ENCODE results near the gene KCNQ1OT1.

The KCNQ1OT1 gene

DNA sequence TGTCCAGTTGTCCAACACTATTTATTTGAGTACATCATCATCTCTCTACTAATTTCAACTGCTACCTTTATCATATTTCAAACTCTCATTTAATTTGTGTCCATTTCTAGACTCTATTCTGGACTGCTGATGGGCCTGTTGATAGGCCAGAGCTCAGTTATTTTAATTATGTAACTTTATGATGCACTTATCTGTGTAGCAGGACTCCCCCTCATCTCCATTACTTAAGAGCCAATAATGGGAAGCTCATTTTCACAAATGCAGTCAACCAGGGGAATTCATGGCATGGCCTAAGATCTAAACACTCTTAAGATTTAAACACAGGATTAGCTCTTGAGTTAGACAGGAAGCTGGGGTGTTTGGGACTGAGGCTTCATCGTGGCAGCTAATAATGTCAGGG lies 21.4 kb downstream of the KCNQ1OT1 start:
- Histone ChIP-seq H3K9ac (ENCODE audit: low read length) (no peak overlapping the region), H3K9me3 (ENCODE audit: control insufficient read depth, insufficient read depth, low read depth, low read length) (no peaks in the 10 kb centered on the region), H3K4me1 (ENCODE audit: control insufficient read depth, insufficient read depth, low read length) (peaks cover 12% of the 10 kb centered on the region), H3K27me3 (ENCODE audit: control insufficient read depth, insufficient read depth, low read length) (no peaks in the 10 kb centered on the region), H3K4me3 (ENCODE audit: low read depth, low read length) (no peak overlapping the region), H3K27ac (ENCODE audit: low read depth, low read length) (no peak overlapping the region), H3K36me3 (ENCODE audit: control insufficient read depth, insufficient read depth, low read length) (no peaks in the 10 kb centered on the region)

DNA sequence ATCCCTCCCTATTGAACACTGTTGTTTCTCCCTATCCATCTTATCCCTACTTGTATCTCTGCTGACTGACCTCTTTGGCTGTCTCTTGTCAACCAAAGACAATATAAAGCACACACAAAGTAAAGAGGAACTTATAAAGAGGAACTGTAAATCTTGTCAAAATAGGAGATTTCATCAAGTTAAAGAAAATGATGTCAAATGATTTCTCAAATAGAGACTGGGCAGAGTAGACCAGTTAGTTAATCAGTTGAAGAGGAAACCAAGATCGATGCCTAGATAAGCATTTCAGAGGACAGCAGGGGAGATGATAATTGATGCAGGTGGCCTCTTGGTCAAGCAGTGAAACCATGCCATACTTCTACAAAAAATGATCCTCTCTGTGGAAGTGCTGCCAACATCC lies 22.7 kb downstream of the KCNQ1OT1 start:
- Histone ChIP-seq H3K9ac (ENCODE audit: low read length) (no peak overlapping the region), H3K36me3 (ENCODE audit: control insufficient read depth, insufficient read depth, low read length) (no peaks in the 10 kb centered on the region), H3K27me3 (ENCODE audit: control insufficient read depth, insufficient read depth, low read length) (no peaks in the 10 kb centered on the region), H3K4me1 (ENCODE audit: control insufficient read depth, insufficient read depth, low read length) (peaks cover 5% of the 10 kb centered on the region), H3K4me3 (ENCODE audit: low read depth, low read length) (no peak overlapping the region), H3K27ac (ENCODE audit: low read depth, low read length) (no peak overlapping the region), H3K9me3 (ENCODE audit: control insufficient read depth, insufficient read depth, low read depth, low read length) (no peaks in the 10 kb centered on the region)

DNA sequence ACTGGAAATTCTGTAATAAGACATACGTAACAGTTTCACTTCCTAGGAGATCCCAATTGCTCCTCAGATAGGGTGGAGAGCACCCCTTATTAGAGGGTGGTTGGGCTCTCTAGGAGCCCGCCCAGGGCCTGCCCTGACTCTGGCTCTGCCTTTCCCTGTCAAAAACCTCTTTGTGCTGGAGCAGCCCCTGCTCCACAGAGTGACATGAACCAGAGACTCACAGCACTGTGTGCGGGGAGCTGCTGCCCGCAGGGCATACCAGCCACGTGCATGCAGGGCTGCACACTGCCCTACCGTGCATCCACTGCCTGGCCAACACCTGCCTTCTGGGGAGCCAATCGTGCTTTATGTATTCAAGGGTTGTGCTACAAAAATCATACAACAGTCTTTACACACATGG lies 24.3 kb downstream of the KCNQ1OT1 start:
- no peak overlapping the region for H3K27ac ChIP-seq (ENCODE audit: low read depth, low read length)

DNA sequence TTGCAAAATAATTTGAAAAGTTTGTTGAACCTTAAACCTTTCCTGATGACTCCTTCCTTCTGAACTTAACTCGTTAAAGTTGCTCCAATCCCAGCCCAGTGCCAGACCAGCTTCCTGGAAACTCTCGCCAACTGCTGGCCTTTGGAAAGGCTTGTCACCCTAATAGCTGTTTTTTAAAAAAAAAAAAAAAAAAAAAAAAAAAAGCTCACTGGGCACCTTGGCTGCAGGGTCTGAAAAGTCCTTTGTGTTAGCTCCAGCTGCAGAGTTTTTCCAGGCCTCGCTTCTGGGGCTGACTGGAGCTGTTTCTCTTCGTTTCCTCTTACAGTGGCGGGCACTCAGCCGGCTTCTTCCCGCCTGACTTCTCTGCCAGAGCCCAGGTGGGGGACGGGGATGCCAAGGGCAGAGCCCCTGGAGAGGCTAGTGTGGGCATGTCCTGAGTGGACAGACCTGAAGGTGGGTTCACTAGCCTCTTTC lies 25.1 kb downstream of the KCNQ1OT1 start:
- no peaks in the 10 kb centered on the region for H3K36me3 ChIP-seq (ENCODE audit: control insufficient read depth, insufficient read depth, low read length)

More for the DNA sequence above, 24.3 kb downstream of the KCNQ1OT1 start:
- peaks cover 5% of the 10 kb centered on the region for H3K4me1 ChIP-seq (ENCODE audit: control insufficient read depth, insufficient read depth, low read length)
- H3K27me3 ChIP-seq (ENCODE audit: control insufficient read depth, insufficient read depth, low read length) = no peaks in the 10 kb centered on the region
- no peaks in the 10 kb centered on the region for H3K36me3 ChIP-seq (ENCODE audit: control insufficient read depth, insufficient read depth, low read length)
- no peak overlapping the region for H3K4me3 ChIP-seq (ENCODE audit: low read depth, low read length)
- no peaks in the 10 kb centered on the region for H3K9me3 ChIP-seq (ENCODE audit: control insufficient read depth, insufficient read depth, low read depth, low read length)
- no peak overlapping the region for H3K9ac ChIP-seq (ENCODE audit: low read length)

DNA sequence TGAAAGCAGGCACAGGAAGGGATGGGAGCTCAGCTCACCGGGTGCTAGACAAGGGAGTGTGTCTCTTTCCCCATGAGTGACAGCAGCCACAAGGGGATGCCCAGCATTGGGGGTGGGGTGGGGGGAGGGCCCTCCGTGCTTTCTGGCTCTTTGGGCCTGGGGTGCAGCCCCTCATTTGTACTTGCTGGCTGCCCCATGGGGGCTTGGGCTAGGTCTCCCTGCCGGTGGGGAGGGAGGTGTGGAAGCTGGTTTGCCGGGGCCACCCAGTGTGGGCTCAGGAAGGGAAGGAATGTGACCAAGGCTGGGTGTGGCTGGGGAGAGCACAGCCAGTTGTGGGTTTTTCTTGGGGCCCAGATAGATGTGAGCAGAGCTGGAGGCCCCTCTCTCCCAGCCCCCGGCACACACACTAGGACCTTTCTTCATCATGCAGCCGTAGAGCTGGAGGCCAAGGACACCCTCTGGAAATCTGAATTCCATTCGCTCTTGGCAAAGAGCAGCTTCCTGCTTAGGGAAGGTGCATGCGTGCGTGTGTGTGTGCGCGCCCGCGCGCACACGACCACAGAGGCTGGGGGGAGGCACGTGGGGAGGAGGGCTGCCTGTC lies 25.8 kb downstream of the KCNQ1OT1 start:
- Histone ChIP-seq H3K36me3 (ENCODE audit: control insufficient read depth, insufficient read depth, low read length) (no peaks in the 10 kb centered on the region), H3K4me3 (ENCODE audit: low read depth, low read length) (no peak overlapping the region), H3K27me3 (ENCODE audit: control insufficient read depth, insufficient read depth, low read length) (no peaks in the 10 kb centered on the region), H3K9ac (ENCODE audit: low read length) (no peak overlapping the region), H3K27ac (ENCODE audit: low read depth, low read length) (no peak overlapping the region), H3K4me1 (ENCODE audit: control insufficient read depth, insufficient read depth, low read length) (peaks cover 5% of the 10 kb centered on the region), H3K9me3 (ENCODE audit: control insufficient read depth, insufficient read depth, low read depth, low read length) (no peaks in the 10 kb centered on the region)

More for the DNA sequence above, 25.1 kb downstream of the KCNQ1OT1 start:
- Histone ChIP-seq H3K4me3 (ENCODE audit: low read depth, low read length) (no peak overlapping the region), H3K27ac (ENCODE audit: low read depth, low read length) (no peak overlapping the region), H3K27me3 (ENCODE audit: control insufficient read depth, insufficient read depth, low read length) (no peaks in the 10 kb centered on the region), H3K4me1 (ENCODE audit: control insufficient read depth, insufficient read depth, low read length) (peaks cover 5% of the 10 kb centered on the region), H3K9me3 (ENCODE audit: control insufficient read depth, insufficient read depth, low read depth, low read length) (no peaks in the 10 kb centered on the region), H3K9ac (ENCODE audit: low read length) (no peak overlapping the region)

DNA sequence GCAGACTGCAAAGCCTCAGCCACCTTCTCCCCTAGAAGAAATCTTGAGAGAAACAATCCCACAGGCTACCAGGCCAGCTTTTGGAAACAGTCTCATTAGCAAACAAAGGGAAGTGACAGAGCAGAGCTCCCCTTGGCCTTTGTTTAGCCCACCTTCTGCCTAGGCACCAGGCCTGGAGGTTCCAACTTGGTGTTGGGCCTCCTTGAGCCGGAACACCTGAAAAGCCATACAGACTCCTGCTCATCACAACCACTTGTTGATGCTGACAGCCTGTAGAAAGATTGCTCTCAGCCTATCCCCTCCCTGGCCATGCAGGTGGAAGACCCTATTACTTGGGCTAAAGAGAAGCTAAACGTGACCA lies 26.6 kb downstream of the KCNQ1OT1 start:
- Histone ChIP-seq H3K9me3 (ENCODE audit: control insufficient read depth, insufficient read depth, low read depth, low read length) (no peaks in the 10 kb centered on the region), H3K36me3 (ENCODE audit: control insufficient read depth, insufficient read depth, low read length) (no peaks in the 10 kb centered on the region), H3K27me3 (ENCODE audit: control insufficient read depth, insufficient read depth, low read length) (no peaks in the 10 kb centered on the region), H3K4me3 (ENCODE audit: low read depth, low read length) (no peak overlapping the region), H3K9ac (ENCODE audit: low read length) (no peak overlapping the region), H3K27ac (ENCODE audit: low read depth, low read length) (no peak overlapping the region), H3K4me1 (ENCODE audit: control insufficient read depth, insufficient read depth, low read length) (peaks cover 5% of the 10 kb centered on the region)

DNA sequence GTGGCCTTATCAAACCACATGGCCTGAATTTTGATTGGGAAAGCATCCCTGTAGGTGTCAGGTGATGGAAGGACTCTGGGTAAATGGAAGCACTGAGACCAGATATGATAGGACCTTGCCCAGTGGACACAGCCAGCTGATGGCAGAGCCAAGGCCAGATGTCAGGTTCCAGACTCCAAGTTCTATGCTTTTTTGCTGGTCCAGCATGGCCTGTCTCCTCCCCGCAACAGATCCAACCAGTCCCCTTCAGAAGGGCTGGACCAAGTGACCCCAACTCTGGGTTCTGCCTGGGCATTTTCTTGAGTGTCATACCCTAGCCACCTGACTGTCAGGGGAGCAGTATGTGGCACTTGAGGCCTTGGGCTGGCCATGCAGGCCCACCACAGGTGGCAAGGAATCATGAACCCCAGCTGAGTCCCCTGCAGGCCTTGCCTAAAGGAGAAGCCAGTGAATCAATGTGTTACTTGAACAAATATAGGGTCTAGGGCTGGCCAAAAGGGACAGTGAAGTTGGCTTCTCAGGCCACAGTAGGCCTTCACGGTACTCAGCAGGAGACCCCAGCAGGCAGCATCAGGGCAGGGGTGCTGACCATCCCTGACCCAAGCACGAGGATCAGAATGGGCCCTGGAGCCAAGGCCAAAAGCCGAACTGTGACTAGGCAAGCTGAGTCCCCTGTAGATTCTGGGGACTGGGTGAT lies 27.1 kb downstream of the KCNQ1OT1 start:
- Histone ChIP-seq H3K9me3 (ENCODE audit: control insufficient read depth, insufficient read depth, low read depth, low read length) (no peaks in the 10 kb centered on the region), H3K4me1 (ENCODE audit: control insufficient read depth, insufficient read depth, low read length) (peaks cover 5% of the 10 kb centered on the region), H3K27ac (ENCODE audit: low read depth, low read length) (no peak overlapping the region), H3K9ac (ENCODE audit: low read length) (no peak overlapping the region), H3K36me3 (ENCODE audit: control insufficient read depth, insufficient read depth, low read length) (no peaks in the 10 kb centered on the region), H3K4me3 (ENCODE audit: low read depth, low read length) (no peak overlapping the region), H3K27me3 (ENCODE audit: control insufficient read depth, insufficient read depth, low read length) (no peaks in the 10 kb centered on the region)

DNA sequence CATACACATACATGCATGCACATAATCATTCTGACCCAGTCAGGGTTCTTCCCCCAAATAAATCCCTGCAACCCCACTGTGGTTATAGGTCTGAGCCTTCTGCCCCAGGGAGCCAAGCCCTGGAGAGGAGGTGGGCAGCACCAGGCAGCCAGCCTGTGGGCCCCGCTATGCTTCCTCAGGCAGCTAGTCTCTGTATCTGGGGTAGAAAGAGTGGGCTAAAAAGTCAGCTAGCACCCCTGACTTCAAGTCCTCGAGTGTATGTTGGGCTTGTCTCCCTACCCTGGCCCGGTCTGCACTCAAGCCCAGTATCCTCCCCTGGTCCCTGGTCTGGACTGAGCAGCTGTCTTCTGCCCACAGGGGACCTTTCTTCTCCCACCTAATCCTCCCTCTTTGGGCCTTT lies 28.0 kb downstream of the KCNQ1OT1 start:
- Histone ChIP-seq H3K4me3 (ENCODE audit: low read depth, low read length) (no peak overlapping the region), H3K9ac (ENCODE audit: low read length) (no peak overlapping the region), H3K27me3 (ENCODE audit: control insufficient read depth, insufficient read depth, low read length) (no peaks in the 10 kb centered on the region), H3K36me3 (ENCODE audit: control insufficient read depth, insufficient read depth, low read length) (no peaks in the 10 kb centered on the region), H3K9me3 (ENCODE audit: control insufficient read depth, insufficient read depth, low read depth, low read length) (no peaks in the 10 kb centered on the region), H3K27ac (ENCODE audit: low read depth, low read length) (no peak overlapping the region), H3K4me1 (ENCODE audit: control insufficient read depth, insufficient read depth, low read length) (peaks cover 5% of the 10 kb centered on the region)

DNA sequence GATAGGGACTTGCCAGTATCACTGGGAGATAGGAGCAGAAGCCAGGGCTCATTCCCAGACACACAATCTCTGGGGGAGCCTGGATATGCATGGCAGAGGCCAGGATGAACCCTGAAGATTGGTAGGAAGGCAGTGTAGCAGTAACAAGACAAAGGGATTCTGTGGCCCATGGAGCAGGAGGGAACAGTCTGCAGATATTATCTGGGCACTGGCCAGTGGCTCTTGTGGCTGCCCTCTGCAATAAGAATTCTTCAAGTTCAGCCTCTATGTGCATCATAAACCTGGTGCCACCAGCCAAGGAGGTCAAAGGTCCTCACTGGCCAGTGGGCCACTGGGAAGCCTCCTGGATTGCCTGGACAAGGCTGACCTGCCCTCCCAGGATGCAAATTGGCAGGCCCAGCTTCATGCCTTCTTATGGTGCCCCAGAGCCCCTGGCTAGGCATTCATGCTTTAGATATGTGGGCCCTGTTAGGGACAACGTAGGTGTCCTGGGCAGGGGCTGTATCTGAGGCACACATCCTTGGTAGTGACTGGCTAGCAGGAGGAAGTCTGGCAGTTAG lies 29.2 kb downstream of the KCNQ1OT1 start:
- Histone ChIP-seq H3K4me1 (ENCODE audit: control insufficient read depth, insufficient read depth, low read length) (peaks cover 5% of the 10 kb centered on the region), H3K4me3 (ENCODE audit: low read depth, low read length) (no peak overlapping the region), H3K9me3 (ENCODE audit: control insufficient read depth, insufficient read depth, low read depth, low read length) (no peaks in the 10 kb centered on the region), H3K27me3 (ENCODE audit: control insufficient read depth, insufficient read depth, low read length) (no peaks in the 10 kb centered on the region), H3K36me3 (ENCODE audit: control insufficient read depth, insufficient read depth, low read length) (0 out of 2 replicates have a peak, but pooled peaks cover under 1% of the 10 kb centered on the region), H3K27ac (ENCODE audit: low read depth, low read length) (no peak overlapping the region), H3K9ac (ENCODE audit: low read length) (no peak overlapping the region)

DNA sequence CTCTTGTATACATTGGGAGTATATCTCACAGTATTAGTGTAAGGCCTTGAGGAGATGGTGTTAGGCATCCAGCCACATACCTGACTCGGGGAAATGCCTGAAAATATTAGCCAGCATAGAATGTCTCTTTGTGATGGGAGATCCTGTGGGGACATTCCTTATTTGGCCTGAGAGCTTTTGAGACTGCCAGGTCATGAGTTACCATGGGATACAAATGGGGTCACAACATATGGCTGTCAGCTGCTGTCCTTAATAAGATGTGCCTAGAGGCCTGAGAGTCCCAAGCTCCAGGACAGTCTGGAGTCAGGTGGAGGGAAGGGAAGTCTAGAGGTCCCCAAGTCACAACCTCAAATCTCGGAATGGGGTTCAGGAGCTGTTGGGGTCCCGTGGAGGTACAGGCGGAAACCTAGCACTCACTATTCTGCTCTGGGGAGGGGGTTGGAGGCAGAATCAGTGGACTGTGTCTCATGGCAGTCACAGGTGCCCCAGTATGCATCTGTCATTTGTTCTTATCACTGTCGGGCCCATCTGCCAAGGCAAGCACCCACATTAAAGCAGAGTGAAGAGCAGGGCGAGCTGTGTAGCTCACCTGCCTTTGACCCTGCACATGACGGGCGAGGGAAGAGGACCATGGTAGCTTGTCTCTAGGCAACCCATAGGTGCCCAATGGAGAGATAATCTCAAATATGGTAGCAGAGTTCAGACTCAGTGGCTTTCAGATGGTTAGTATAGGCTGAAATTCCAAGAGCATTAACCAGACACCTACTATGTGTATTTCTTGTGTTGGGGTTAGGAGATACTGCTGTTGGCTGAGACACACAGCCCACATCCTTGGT lies 29.9 kb downstream of the KCNQ1OT1 start:
- peaks cover 1% of the 10 kb centered on the region for H3K4me1 ChIP-seq (ENCODE audit: control insufficient read depth, insufficient read depth, low read length)
- no peak overlapping the region for H3K27ac ChIP-seq (ENCODE audit: low read depth, low read length)
- H3K9ac ChIP-seq (ENCODE audit: low read length) = no peak overlapping the region
- peaks cover 4% of the 10 kb centered on the region; the same call in 1 of the 2 replicates for H3K36me3 ChIP-seq (ENCODE audit: control insufficient read depth, insufficient read depth, low read length)
- no peaks in the 10 kb centered on the region for H3K27me3 ChIP-seq (ENCODE audit: control insufficient read depth, insufficient read depth, low read length)
- no peak overlapping the region for H3K4me3 ChIP-seq (ENCODE audit: low read depth, low read length)
- 0 out of 2 replicates have a peak, but pooled peaks cover 2% of the 10 kb centered on the region for H3K9me3 ChIP-seq (ENCODE audit: control insufficient read depth, insufficient read depth, low read depth, low read length)
